ENCODE results near the gene STAG1. TPM values are rescaled to one million over a fixed set of nuclear protein-coding genes. Genes with fewer than 3 reads are reported as not detected.
A peak's percentile ranks its signal among the peaks of the same experiment; 100 is the strongest.

Gene STAG1
- total and polyA plus RNA-seq, 9 donors: 18.7 to 66.3 (median 55.8) TPM

GRCh38 chr3:136658946-136659682, 93.1 kb downstream of the STAG1 start:
- Histone ChIP-seq H3K4me1 (ENCODE audit: insufficient read depth) (no peaks in the 10 kb centered on the region), H3K9me3 (no peaks in the 10 kb centered on the region), H3K27me3 (no peaks in the 10 kb centered on the region), H3K4me3 (no peak overlapping the region), H3K36me3 (no peaks in the 10 kb centered on the region), H3K27ac (no peak overlapping the region)
- TF ChIP-seq POLR2A (IDR thresholded peaks at IDR 0.05): no peak
- TF ChIP-seq EP300 (IDR thresholded peaks at IDR 0.05): no peak
- TF ChIP-seq CTCF (IDR thresholded peaks at IDR 0.05): no peak
- peak in 1 of 5 donors; percentile 24 for DNase-seq
- intact Hi-C loops (cut with DNase I): no loop called here
- 17 to 33% (median 21%) methylated on average over 8 of the region's 8 CpGs for WGBS, 3 donors

DNA sequence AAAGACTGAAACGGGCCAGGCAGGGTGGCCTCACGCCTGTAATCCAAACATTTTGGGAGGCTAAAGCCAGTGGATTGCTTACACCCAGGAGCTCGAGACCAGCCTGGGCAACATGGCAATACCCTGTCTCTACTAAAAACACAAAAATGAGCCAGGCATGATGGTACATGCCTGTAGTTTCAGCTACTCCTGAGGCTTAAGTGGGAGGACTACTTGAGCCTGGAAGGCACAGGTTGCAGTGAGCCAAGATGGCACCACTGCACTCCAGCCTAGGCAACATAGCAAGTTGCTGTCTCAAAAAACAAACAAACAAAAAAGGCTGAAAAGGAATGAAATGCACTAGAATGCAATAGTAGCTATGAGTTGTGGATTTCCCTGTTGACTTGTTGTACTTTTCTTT, 94.7 kb downstream of the STAG1 start:
- TF ChIP-seq EP300 (IDR thresholded peaks at IDR 0.05) (no peak), POLR2A (IDR thresholded peaks at IDR 0.05) (no peak), CTCF (IDR thresholded peaks at IDR 0.05) (no peak)
- H3K4me3 ChIP-seq: no peak overlapping the region
- no peak for DNase-seq
- 91 to 93% (median 93%) methylated on average over 3 of the region's 3 CpGs for WGBS, 3 donors
- no peaks in the 10 kb centered on the region for H3K4me1 ChIP-seq (ENCODE audit: insufficient read depth)
- H3K27me3 ChIP-seq: no peaks in the 10 kb centered on the region
- intact Hi-C loops (cut with DNase I): no loop called here
- H3K36me3 ChIP-seq: no peaks in the 10 kb centered on the region
- H3K9me3 ChIP-seq: no peaks in the 10 kb centered on the region
- no peak overlapping the region for H3K27ac ChIP-seq

DNA sequence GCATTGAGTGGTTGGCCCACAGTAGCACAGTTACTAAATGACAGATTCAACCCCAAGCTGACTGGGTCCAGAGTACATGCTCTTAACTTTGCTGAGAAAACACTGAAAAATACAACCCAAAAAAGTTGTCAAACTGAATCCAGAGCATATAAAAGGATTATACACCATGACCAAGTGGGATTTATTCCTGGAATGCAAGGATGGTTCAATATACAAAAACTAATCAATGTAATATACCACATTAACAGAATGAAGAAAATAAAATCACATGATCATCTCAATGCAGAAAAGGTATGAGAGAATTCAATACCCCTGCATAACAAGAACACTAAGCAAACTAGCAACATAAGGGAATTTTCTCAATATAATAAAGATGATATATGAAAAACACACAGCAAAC, 98.5 kb downstream of the STAG1 start:
- no peak for DNase-seq
- Histone ChIP-seq H3K27ac (no peak overlapping the region), H3K4me1 (ENCODE audit: insufficient read depth) (no peaks in the 10 kb centered on the region), H3K27me3 (no peaks in the 10 kb centered on the region), H3K9me3 (no peaks in the 10 kb centered on the region), H3K4me3 (no peak overlapping the region), H3K36me3 (no peaks in the 10 kb centered on the region)
- intact Hi-C loops (cut with DNase I): no loop called here
- TF ChIP-seq EP300 (IDR thresholded peaks at IDR 0.05): no peak
- TF ChIP-seq POLR2A (IDR thresholded peaks at IDR 0.05): no peak
- TF ChIP-seq CTCF (IDR thresholded peaks at IDR 0.05): no peak

GRCh38 chr3:136651581-136651980, 100.6 kb downstream of the STAG1 start:
- H3K27ac ChIP-seq: no peak overlapping the region
- no peak for DNase-seq
- no peaks in the 10 kb centered on the region for H3K4me1 ChIP-seq (ENCODE audit: insufficient read depth)
- no peaks in the 10 kb centered on the region for H3K36me3 ChIP-seq
- intact Hi-C loops (cut with DNase I): no loop called here
- TF ChIP-seq CTCF (IDR thresholded peaks at IDR 0.05) (no peak), EP300 (IDR thresholded peaks at IDR 0.05) (no peak), POLR2A (IDR thresholded peaks at IDR 0.05) (no peak)
- H3K27me3 ChIP-seq: no peaks in the 10 kb centered on the region
- H3K4me3 ChIP-seq: no peak overlapping the region
- no peaks in the 10 kb centered on the region for H3K9me3 ChIP-seq
- 54 to 64% (median 59%) methylated on average over 2 of the region's 2 CpGs for WGBS, 3 donors
